K562 (cell line): Measurements from ENCODE around the gene CNIH4. TPM values are rescaled to one million over a fixed set of nuclear protein-coding genes. Genes with fewer than 3 reads are reported as not detected.

Experiments used
- ATAC-seq: fragments of 200-7000 bp; cut with Tn5 transposase; 3 replicates; pipeline ENCODE4 v1.9.1; 2020; ENCODE audit warnings: moderate library complexity
- BruUV-seq: library from RNA; stranded (reverse); fragments of 400-500 nt; replicated peaks from 2 replicates; lab custom pipeline; 2021; lab: Mats Ljungman, UMichigan
- CTCF ChIA-PET: fragments of 300-600 bp; formaldehyde crosslinking; extraction: SDS; loops from one replicate; lab custom pipeline; 2021; ENCODE audit warnings: low intra/inter-chr PET ratio; lab: Yijun Ruan, JAX
- POLR2A ChIA-PET: fragments of 300-600, 350-650 bp; sonication (Branson Sonifier 250); formaldehyde crosslinking; extraction: SDS; loops from one replicate; lab custom pipeline; 2021; ENCODE audit warnings: antibody characterized with exemption, inconsistent platforms; lab: Yijun Ruan, JAX
- DNase-seq, 4 experiments: peaks; one replicate each; pipeline versions ENCODE4 v3.0.0 to v3.0.0-alpha.2; 2011 to 2018; ENCODE audit warnings: low spot score in 3 of 4, mixed read lengths in 3 of 4; ENCODE audit errors: extremely low read depth in 1 of 4
- FAIRE-seq: peaks from 2 replicates; lab custom pipeline; 2011; peaks lifted over from hg19 to GRCh38; lab: Jason Lieb, UNC
- H2AFZ ChIP-seq: 2 replicates; pipeline ENCODE4 v1.6.0; 2011; ENCODE audit warnings: low read depth, low read length, control low read depth, inconsistent platforms
- H3K27ac ChIP-seq: fragments of 200-600 bp; 3 replicates; pipeline ENCODE4 v1.8.0; 2011; ENCODE audit warnings: low read depth, mild to moderate bottlenecking, control low read depth, inconsistent platforms, low read length, moderate library complexity, mixed read lengths; ENCODE audit errors: extremely low read depth
- H3K27me3 ChIP-seq, 2 experiments: fragments of 300-600 bp in 1 of 2; 2 replicates in 1 of 2; 3 replicates in 1 of 2; pipeline versions ENCODE4 v1.6.0 to v1.8.0; 2011; ENCODE audit warnings: inconsistent platforms in 2 of 2, low read length in 2 of 2, mild to moderate bottlenecking in 1 of 2, mixed read lengths in 1 of 2, moderate library complexity in 1 of 2; ENCODE audit not compliant: control insufficient read depth in 2 of 2, insufficient read depth in 2 of 2
- H3K36me3 ChIP-seq: fragments of 300-600 bp; 3 replicates; pipeline ENCODE4 v1.8.0; 2011; ENCODE audit warnings: mild to moderate bottlenecking, low read length, inconsistent platforms; ENCODE audit not compliant: control insufficient read depth, insufficient read depth
- H3K4me1 ChIP-seq, 2 experiments: fragments of 200-600 bp in 1 of 2; replicated peaks in 1 of 2; 2 replicates in 1 of 2; 3 replicates in 1 of 2; pipeline versions ENCODE4 v1.5.1 to v1.8.0; 2011; ENCODE audit warnings: inconsistent platforms in 2 of 2, low read length in 2 of 2, mild to moderate bottlenecking in 1 of 2, mixed read lengths in 1 of 2, moderate library complexity in 1 of 2; ENCODE audit not compliant: control insufficient read depth in 2 of 2, insufficient read depth in 2 of 2
- H3K4me2 ChIP-seq: 2 replicates; pipeline ENCODE4 v1.6.1; 2011; ENCODE audit warnings: low read length, control low read depth, inconsistent platforms, mixed read lengths; ENCODE audit not compliant: insufficient read depth
- H3K4me3 ChIP-seq: fragments of 200-600 bp; sonication (generic), shearing (Covaris generic); 2 replicates; pipeline ENCODE4 v1.5.1; 2016; ENCODE audit warnings: control low read depth, inconsistent platforms
- H3K79me2 ChIP-seq: fragments of 200-600 bp; 3 replicates; pipeline ENCODE4 v1.8.0; 2011; ENCODE audit warnings: low read length, inconsistent platforms; ENCODE audit not compliant: control insufficient read depth, insufficient read depth
- H3K9ac ChIP-seq, 2 experiments: 2 replicates each; pipeline versions ENCODE4 v1.6.0 to v1.6.1; 2011; ENCODE audit warnings: low read depth in 2 of 2, low read length in 2 of 2, control low read depth in 1 of 2, inconsistent platforms in 1 of 2, mild to moderate bottlenecking in 1 of 2, mixed read lengths in 1 of 2; ENCODE audit not compliant: insufficient read depth in 1 of 2
- H3K9me1 ChIP-seq: one replicate; pipeline ENCODE4 v1.6.0; 2011; ENCODE audit warnings: inconsistent platforms, mild to moderate bottlenecking, low read length, moderate library complexity; ENCODE audit not compliant: control insufficient read depth, insufficient read depth
- H3K9me3 ChIP-seq: replicated peaks from 2 replicates; pipeline ENCODE4 v1.5.1; 2011; ENCODE audit warnings: low read depth, low read length, inconsistent platforms; ENCODE audit not compliant: control insufficient read depth, insufficient read depth
- H4K20me1 ChIP-seq: replicated peaks from 2 replicates; pipeline ENCODE4 v1.6.1; 2011; ENCODE audit warnings: low read length, inconsistent platforms, mixed read lengths; ENCODE audit not compliant: control insufficient read depth, insufficient read depth
- CHD4 ChIP-seq: fragments of 200-600 bp; sonication (generic); IDR thresholded peaks from 3 replicates; pipeline ENCODE4 v1.6.1; 2012; ENCODE audit warnings: low read depth, mild to moderate bottlenecking, mixed read lengths, low read length, inconsistent platforms; ENCODE audit not compliant: insufficient read depth, insufficient replicate concordance, poor library complexity, severe bottlenecking
- MCM7 ChIP-seq, 2 experiments: fragments of 450-650 bp; IDR thresholded peaks; 2 replicates each; pipeline ENCODE4 v1.6.1; 2016 to 2018
- POLR2H ChIP-seq: IDR thresholded peaks from 2 replicates; pipeline ENCODE4 v1.6.1; 2016; ENCODE audit warnings: missing genetic modification characterization, low read depth, mild to moderate bottlenecking, control low read depth, missing compliant biosample characterization, moderate library complexity
- PTRF ChIP-seq: fragments of 450-650 bp; IDR thresholded peaks from 2 replicates; pipeline ENCODE4 v1.6.1; 2016; ENCODE audit warnings: mild to moderate bottlenecking, missing genetic modification characterization, missing compliant biosample characterization
- TBL1XR1 ChIP-seq, 2 experiments: IDR thresholded peaks; 2 replicates each; pipeline ENCODE4 v1.6.1; 2012; ENCODE audit warnings: improper control_type of control experiment in 2 of 2, low read length in 2 of 2, mild to moderate bottlenecking in 1 of 2
- ZNF311 ChIP-seq: fragments of 250-450 bp; sonication (Bioruptor Pico); IDR thresholded peaks from 2 replicates; pipeline ENCODE4 v1.4.0; 2020; ENCODE audit warnings: mild to moderate bottlenecking, moderate library complexity
- WGBS: fragments of 100-300 bp; shearing (Covaris generic); methylation state at CpG from one replicate; pipeline ENCODE4 v1.1.6; 2016; ENCODE audit warnings: low coverage, mixed read lengths; ENCODE audit not compliant: insufficient coverage; ENCODE audit errors: missing lambda C conversion rate; 5-methylcytosine and 5-hydroxymethylcytosine counted together
- in situ Hi-C: fragments of 300-500 bp; cut with MboI; formaldehyde crosslinking; loops from 4 replicates; pipeline ENCODE4 v1.15.0; 2018; ENCODE audit warnings: inconsistent platforms, mixed read lengths
- intact Hi-C: fragments of 100-400 bp; cut with micrococcal nuclease; formaldehyde crosslinking; loops from 2 replicates; pipeline ENCODE4 v1.14.2; 2022
- polyA plus RNA-seq, 8 experiments: library from polyadenylated mRNA; depleted of rRNA in 4 of 8; stranded (reverse) in 5 of 8; unstranded in 3 of 8; fragments of >200 nt; fragmentation: Nextera tagmentation in 2 of 8; fragmentation: Illumina TruSeq in 1 of 8; extraction: Ambion mirVana in 2 of 8; extraction: Trizol in 1 of 8; gene quantifications; 2 replicates each; pipeline versions ENCODE4 v1.2.1 to v1.2.3, GENCODE V29; 2011 to 2014; ENCODE audit warnings: inconsistent platforms in 1 of 8, missing spikeins in 1 of 8
- total RNA-seq, 7 experiments: library from RNA; depleted of rRNA in 6 of 7; stranded (reverse); fragments of >200 nt in 6 of 7; fragmentation: Illumina TruSeq in 2 of 7; extraction: Trizol in 2 of 7; gene quantifications; 2 replicates each; pipeline versions ENCODE4 v1.2.1 to v1.2.3, GENCODE V29; 2011 to 2021; ENCODE audit warnings: low replicate concordance in 1 of 7

The CNIH4 gene
- total and polyA plus RNA-seq, 9 of the 15 experiments (the other 6 are each of a cell fraction or from before 2014, with no cell fraction given): 41.3 to 266 (median 61.1) TPM

DNA sequence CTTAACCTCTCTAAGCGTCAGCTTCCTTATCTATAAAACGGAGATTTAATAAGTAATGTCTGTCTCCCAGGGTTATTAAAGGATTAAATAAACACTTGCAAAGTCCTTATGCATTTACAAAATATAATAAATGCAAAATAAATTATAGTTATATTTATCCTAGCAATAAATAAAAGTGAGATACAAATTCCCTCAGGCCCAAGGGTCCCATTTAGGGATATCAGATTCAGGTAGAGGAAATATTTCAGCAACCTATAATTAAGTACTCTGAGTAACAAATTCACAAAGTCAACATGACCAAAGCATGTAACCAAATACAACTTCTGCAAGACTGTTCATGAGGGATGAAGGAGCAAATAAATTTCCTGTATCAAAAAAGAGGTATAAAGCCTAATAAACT is 44.7 kb upstream of the CNIH4 start:
- Histone ChIP-seq H4K20me1 (no peaks in the 10 kb centered on the region), H3K9me3 (no peaks in the 10 kb centered on the region), H3K4me1 (no peaks in the 10 kb centered on the region), H3K9ac (no peak overlapping the region), H3K4me2 (no peak overlapping the region), H3K79me2 (no peaks in the 10 kb centered on the region), H3K9me1 (no peaks in the 10 kb centered on the region), H2AFZ (no peak overlapping the region), H3K36me3 (peaks cover 87% of the 10 kb centered on the region), H3K4me3 (no peak overlapping the region), H3K27me3 (no peaks in the 10 kb centered on the region), H3K27ac (no peak overlapping the region)
- POLR2A ChIA-PET: interaction anchor here (0.7 to 3.3 kb wide), 5 partner anchors 8 to 20 kb away, joined by 3 to 17 read pairs (median 3); no protein-coding TSS in a partner anchor
- ATAC-seq: no peak
- no peak for FAIRE-seq
- intact Hi-C loops: no loop called here
- TF ChIP-seq ZNF311 (CRISPR knock-in tag): no peak
- no peak for TF ChIP-seq TBL1XR1 (IDR thresholded peaks at IDR 0.05; ENCODE audit: low read length in 2 of 2)
- TF ChIP-seq PTRF (tag): no peak
- TF ChIP-seq POLR2H: no peak
- no peak for TF ChIP-seq MCM7 (IDR thresholded peaks at IDR 0.05)
- TF ChIP-seq CHD4: no peak
- in situ Hi-C loops: no loop called here
- DNase-seq: no peak
- TSS peak; percentile 8 for BruUV-seq
- CTCF ChIA-PET: no interaction called here
- WGBS: 94% methylated on average over 2 of the region's 2 CpGs
